ENCODE results near the gene HAP1. TPM values are rescaled to one million over a fixed set of nuclear protein-coding genes. Genes with fewer than 3 reads are reported as not detected.

HAP1 gene
- total and polyA plus RNA-seq, 8 donors: 0.13 to 4.2 (median 1.3) TPM

DNA sequence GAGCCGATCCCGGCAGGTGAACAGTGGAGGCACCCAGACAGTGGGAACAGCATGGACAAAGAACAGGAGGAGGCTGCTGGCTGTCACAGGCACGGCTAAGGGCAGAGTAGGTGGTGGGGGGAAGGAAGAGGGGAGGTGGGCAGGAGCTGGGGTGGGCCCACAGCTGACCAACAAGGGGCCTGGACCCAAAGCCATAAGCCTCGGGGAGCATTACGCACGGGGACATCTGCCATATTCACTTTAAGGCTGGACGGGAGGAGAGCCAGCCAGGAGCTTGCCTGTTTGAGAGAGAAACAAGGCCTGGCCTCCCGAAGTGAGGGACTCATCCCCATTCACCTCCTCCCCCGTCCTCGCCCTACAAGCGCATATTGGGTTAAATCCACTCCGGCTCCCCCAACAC, 19.6 kb upstream of the HAP1 start:
- H3K9me3 ChIP-seq: no peaks in the 10 kb centered on the region
- WGBS, 2 donors: 86 to 91% methylated on average over 12 of the region's 12 CpGs
- intact Hi-C loops (cut with DNase I): no loop called here
- DNase-seq (no peak), ATAC-seq (no peak), FAIRE-seq (no peak)
- peaks cover 2 to 31% (median 11%) of the 10 kb centered on the region in 3 donors for H3K36me3 ChIP-seq
- no peaks in the 10 kb centered on the region for H3K27me3 ChIP-seq
- TF ChIP-seq, protein P1, sequence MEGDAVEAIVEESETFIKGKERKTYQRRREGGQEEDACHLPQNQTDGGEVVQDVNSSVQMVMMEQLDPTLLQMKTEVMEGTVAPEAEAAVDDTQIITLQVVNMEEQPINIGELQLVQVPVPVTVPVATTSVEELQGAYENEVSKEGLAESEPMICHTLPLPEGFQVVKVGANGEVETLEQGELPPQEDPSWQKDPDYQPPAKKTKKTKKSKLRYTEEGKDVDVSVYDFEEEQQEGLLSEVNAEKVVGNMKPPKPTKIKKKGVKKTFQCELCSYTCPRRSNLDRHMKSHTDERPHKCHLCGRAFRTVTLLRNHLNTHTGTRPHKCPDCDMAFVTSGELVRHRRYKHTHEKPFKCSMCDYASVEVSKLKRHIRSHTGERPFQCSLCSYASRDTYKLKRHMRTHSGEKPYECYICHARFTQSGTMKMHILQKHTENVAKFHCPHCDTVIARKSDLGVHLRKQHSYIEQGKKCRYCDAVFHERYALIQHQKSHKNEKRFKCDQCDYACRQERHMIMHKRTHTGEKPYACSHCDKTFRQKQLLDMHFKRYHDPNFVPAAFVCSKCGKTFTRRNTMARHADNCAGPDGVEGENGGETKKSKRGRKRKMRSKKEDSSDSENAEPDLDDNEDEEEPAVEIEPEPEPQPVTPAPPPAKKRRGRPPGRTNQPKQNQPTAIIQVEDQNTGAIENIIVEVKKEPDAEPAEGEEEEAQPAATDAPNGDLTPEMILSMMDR (IDR thresholded peaks at IDR 0.05): no peak
- H3K4me3 ChIP-seq: no peak overlapping the region
- H3K27ac ChIP-seq: no peak overlapping the region
- H3K4me1 ChIP-seq: no peaks in the 10 kb centered on the region

DNA sequence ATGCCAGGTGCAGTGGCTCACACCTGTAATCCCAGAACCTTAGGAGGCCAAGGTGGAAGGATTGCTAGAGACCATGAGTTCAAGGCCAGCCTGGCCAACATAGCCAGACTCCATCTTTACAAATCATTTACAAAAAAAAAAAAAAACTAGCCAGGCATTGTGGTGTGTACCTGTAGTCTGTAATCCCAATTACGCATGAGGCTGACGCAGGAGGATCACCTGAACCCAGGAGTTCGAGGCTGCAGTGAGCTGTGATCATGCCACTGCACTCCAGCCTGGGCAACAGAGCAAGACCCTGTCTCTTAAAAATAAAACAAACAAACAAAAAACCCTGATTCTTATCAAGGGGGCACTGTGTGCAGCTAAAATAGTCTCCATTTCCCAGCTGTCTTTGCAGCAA, 16.8 kb upstream of the HAP1 start:
- 81 to 85% methylated on average over 3 of the region's 3 CpGs for WGBS, 2 donors
- ATAC-seq: no peak
- H3K36me3 ChIP-seq: peaks cover 0 to 14% (median 0%) of the 10 kb centered on the region in 3 donors

DNA sequence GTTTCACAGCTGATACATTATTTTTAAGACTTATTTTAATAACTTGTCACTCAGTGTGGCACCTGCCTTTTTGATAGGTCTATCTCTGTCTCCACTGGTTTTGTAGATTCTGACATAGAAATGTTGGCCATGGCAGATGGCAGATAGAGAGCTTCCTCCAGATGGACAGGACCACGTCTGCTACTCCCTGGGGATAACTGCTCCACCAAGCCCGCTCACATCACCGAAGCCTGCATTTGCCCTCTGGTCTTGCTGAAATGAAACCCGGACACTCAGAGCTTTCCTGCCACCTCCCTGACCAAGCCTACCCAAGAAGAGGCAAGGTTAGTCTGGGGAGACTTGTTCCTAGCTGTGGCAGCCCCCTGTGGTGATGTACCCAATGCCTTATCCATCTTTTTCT, 16.4 kb upstream of the HAP1 start:
- DNase-seq: no peak
- 83 to 86% methylated on average over 4 of the region's 4 CpGs for WGBS, 2 donors
- no peak for ATAC-seq

More for the DNA sequence above, 16.8 kb upstream of the HAP1 start:
- Histone ChIP-seq H3K27ac (no peak overlapping the region), H3K27me3 (no peaks in the 10 kb centered on the region), H3K9me3 (no peaks in the 10 kb centered on the region), H3K4me1 (no peaks in the 10 kb centered on the region), H3K4me3 (no peak overlapping the region)
- DNase-seq: no peak
- FAIRE-seq: no peak
- intact Hi-C loops (cut with DNase I): no loop called here
- TF ChIP-seq, protein P1 (IDR thresholded peaks at IDR 0.05): no peak

DNA sequence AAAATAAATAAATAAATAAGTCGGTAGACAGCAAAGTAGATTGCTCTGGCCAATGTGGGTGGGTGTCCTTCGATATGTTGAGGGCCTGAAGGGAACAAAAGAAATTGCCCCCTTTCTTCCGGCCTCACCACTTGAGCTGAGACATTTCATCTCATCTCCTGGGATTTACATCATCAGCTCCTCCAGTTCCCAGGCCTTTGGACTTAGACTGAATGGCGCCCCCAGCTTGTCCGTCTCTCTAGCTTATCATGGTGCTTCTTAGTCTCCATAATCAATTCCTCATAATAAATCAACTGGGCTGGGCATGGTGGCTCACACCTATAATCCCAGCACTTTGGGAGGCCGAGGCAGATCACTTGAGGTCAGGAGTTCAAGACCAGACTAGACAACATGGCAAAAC, 13.8 kb upstream of the HAP1 start:
- 86 to 92% methylated on average over 6 of the region's 6 CpGs for WGBS, 2 donors
- H3K36me3 ChIP-seq: no peaks in the 10 kb centered on the region
- ATAC-seq (no peak), FAIRE-seq (no peak), DNase-seq (no peak)
- TF ChIP-seq, protein P1 (IDR thresholded peaks at IDR 0.05): no peak
- H3K27ac ChIP-seq: no peak overlapping the region
- no peaks in the 10 kb centered on the region for H3K9me3 ChIP-seq
- H3K4me3 ChIP-seq: no peak overlapping the region
- H3K4me1 ChIP-seq: no peaks in the 10 kb centered on the region
- no peaks in the 10 kb centered on the region for H3K27me3 ChIP-seq
- intact Hi-C loops (cut with DNase I): no loop called here

More for the DNA sequence above, 16.4 kb upstream of the HAP1 start:
- Histone ChIP-seq H3K27ac (no peak overlapping the region), H3K4me3 (no peak overlapping the region), H3K4me1 (no peaks in the 10 kb centered on the region), H3K36me3 (peaks cover 0 to 12% (median 0%) of the 10 kb centered on the region in 3 donors), H3K27me3 (no peaks in the 10 kb centered on the region), H3K9me3 (no peaks in the 10 kb centered on the region)
- TF ChIP-seq, protein P1 (IDR thresholded peaks at IDR 0.05): no peak
- no peak for FAIRE-seq
- intact Hi-C loops (cut with DNase I): no loop called here

DNA sequence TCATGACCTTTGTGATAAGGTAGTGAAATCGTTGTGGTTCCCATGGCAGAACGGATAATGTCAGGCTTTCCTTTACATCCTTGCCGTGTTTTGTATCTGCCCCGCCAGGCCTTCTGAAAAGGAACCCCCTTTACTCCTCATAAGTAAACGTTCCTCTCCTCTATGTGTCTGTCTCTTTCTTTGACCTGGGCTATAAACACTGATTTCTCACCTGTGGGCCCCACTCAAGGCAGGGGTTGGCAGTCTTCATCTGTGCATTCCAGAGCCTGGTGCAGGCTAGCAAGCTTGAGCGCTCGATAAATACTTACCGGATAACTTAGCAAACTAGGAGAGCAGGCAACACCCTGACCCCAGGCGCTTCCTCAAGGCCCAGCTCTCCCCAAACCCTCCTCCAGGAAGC, 7.3 kb upstream of the HAP1 start:
- Histone ChIP-seq H3K27me3 (no peaks in the 10 kb centered on the region), H3K36me3 (no peaks in the 10 kb centered on the region), H3K27ac (no peak overlapping the region), H3K9me3 (no peaks in the 10 kb centered on the region), H3K4me3 (no peak overlapping the region), H3K4me1 (peaks cover 6 to 8% (median 7%) of the 10 kb centered on the region in 3 donors)
- FAIRE-seq (no peak), DNase-seq (no peak), ATAC-seq (no peak)
- WGBS, 2 donors: 76 to 80% methylated on average over 9 of the region's 9 CpGs
- intact Hi-C loops (cut with DNase I): loop anchor here in 1 of 3 donors (5.0 kb wide), 1 partner anchor 61 kb away; no protein-coding TSS in a partner anchor
- TF ChIP-seq, protein P1 (IDR thresholded peaks at IDR 0.05): no peak

All from pancreas (tissue), 10 donors.